Neuronal stem cell (in vitro differentiated cells): ENCODE data around the gene CSNK1D.
A peak's percentile ranks its signal among the peaks of the same experiment; 100 is the strongest.

ENCODE experiments used
- DNase-seq: peaks from one replicate; pipeline ENCODE4 v3.0.0-alpha.2; 2013; ENCODE audit warnings: low spot score
- H2AFZ ChIP-seq: one replicate; pipeline ENCODE4 v1.6.1; 2013; ENCODE audit warnings: mild to moderate bottlenecking, low read length, inconsistent platforms
- H2AK5ac ChIP-seq: 2 replicates; pipeline ENCODE4 v1.6.1; 2013; ENCODE audit warnings: low read depth, mild to moderate bottlenecking, inconsistent platforms, low read length, moderate library complexity, mixed read lengths
- H2BK120ac ChIP-seq: 2 replicates; pipeline ENCODE4 v1.6.1; 2013; ENCODE audit warnings: low read depth, mild to moderate bottlenecking, inconsistent platforms, low read length, moderate library complexity, mixed read lengths
- H2BK12ac ChIP-seq: one replicate; pipeline ENCODE4 v1.6.1; 2013; ENCODE audit warnings: low read length, inconsistent platforms
- H2BK15ac ChIP-seq: 2 replicates; pipeline ENCODE4 v1.6.1; 2013; ENCODE audit warnings: mild to moderate bottlenecking, low read length, inconsistent platforms, mixed read lengths
- H2BK5ac ChIP-seq: one replicate; pipeline ENCODE4 v1.6.1; 2013; ENCODE audit warnings: inconsistent platforms, mild to moderate bottlenecking, low read length, moderate library complexity
- H3K14ac ChIP-seq: one replicate; pipeline ENCODE4 v1.6.1; 2013; ENCODE audit warnings: low read length, inconsistent platforms
- H3K18ac ChIP-seq: 2 replicates; pipeline ENCODE4 v1.6.1; 2013; ENCODE audit warnings: low read length, inconsistent platforms
- H3K23ac ChIP-seq: 2 replicates; pipeline ENCODE4 v1.6.1; 2013; ENCODE audit warnings: low read depth, mild to moderate bottlenecking, mixed read lengths, low read length, inconsistent platforms; ENCODE audit not compliant: poor library complexity
- H3K27ac ChIP-seq: replicated peaks from 3 replicates; pipeline ENCODE4 v1.5.1; 2013; ENCODE audit warnings: low read length, inconsistent platforms
- H3K27me3 ChIP-seq, 3 experiments: 2 replicates each; pipeline ENCODE4 v1.6.1; 2013; ENCODE audit warnings: low read length in 3 of 3, mild to moderate bottlenecking in 2 of 3, inconsistent platforms in 1 of 3, low read depth in 1 of 3, mixed read lengths in 1 of 3, moderate library complexity in 1 of 3; ENCODE audit not compliant: control insufficient read depth in 3 of 3, insufficient read depth in 3 of 3
- H3K36me3 ChIP-seq, 2 donors: replicated peaks in 1 of 2; 2 replicates each; pipeline ENCODE4 v1.6.1; 2013; ENCODE audit warnings: low read length in 2 of 2; ENCODE audit not compliant: control insufficient read depth in 2 of 2, insufficient read depth in 2 of 2
- H3K4ac ChIP-seq: 2 replicates; pipeline ENCODE4 v1.6.1; 2013; ENCODE audit warnings: inconsistent platforms, mild to moderate bottlenecking, low read length, moderate library complexity
- H3K4me1 ChIP-seq, 2 donors: 1 replicate in 1 of 2; 2 replicates in 1 of 2; pipeline ENCODE4 v1.6.1; 2013; ENCODE audit warnings: low read length in 2 of 2, low read depth in 1 of 2; ENCODE audit not compliant: control insufficient read depth in 2 of 2, insufficient read depth in 1 of 2
- H3K4me2 ChIP-seq: one replicate; pipeline ENCODE4 v1.6.1; 2013; ENCODE audit warnings: mild to moderate bottlenecking, low read length, inconsistent platforms; ENCODE audit not compliant: insufficient read depth, poor library complexity, severe bottlenecking
- H3K4me3 ChIP-seq, 2 donors: 2 replicates each; pipeline ENCODE4 v1.5.1; 2013; ENCODE audit warnings: low read length in 2 of 2, mild to moderate bottlenecking in 2 of 2, inconsistent platforms in 1 of 2, moderate library complexity in 1 of 2
- H3K79me1 ChIP-seq: one replicate; pipeline ENCODE4 v1.6.1; 2013; ENCODE audit warnings: low read depth, mild to moderate bottlenecking, inconsistent platforms, low read length, moderate library complexity
- H3K9ac ChIP-seq: one replicate; pipeline ENCODE4 v1.6.1; 2013; ENCODE audit warnings: mild to moderate bottlenecking, low read depth, low read length, inconsistent platforms; ENCODE audit not compliant: poor library complexity
- H3K9me3 ChIP-seq, 2 donors: replicated peaks in 1 of 2; 2 replicates each; pipeline versions ENCODE3 to v1.6.1; 2013; ENCODE audit warnings: low read length in 2 of 2, mild to moderate bottlenecking in 2 of 2, inconsistent platforms in 1 of 2, low read depth in 1 of 2, mixed read lengths in 1 of 2, moderate library complexity in 1 of 2; ENCODE audit not compliant: control insufficient read depth in 2 of 2, insufficient read depth in 1 of 2
- H4K8ac ChIP-seq: one replicate; pipeline ENCODE4 v1.6.1; 2013; ENCODE audit warnings: low read depth, mild to moderate bottlenecking, inconsistent platforms, low read length, moderate library complexity
- H4K91ac ChIP-seq: one replicate; pipeline ENCODE4 v1.6.1; 2013; ENCODE audit warnings: low read length, low read depth, mild to moderate bottlenecking, inconsistent platforms; ENCODE audit not compliant: poor library complexity
- WGBS, 2 donors: extraction: QIAGEN DNeasy Blood & Tissue Kit; methylation state at CpG; one replicate each; pipeline ENCODE4 v1.1.7; 2013; ENCODE audit warnings: missing lambda C conversion rate in 2 of 2, mixed read lengths in 1 of 2; ENCODE audit not compliant: insufficient read length in 2 of 2, insufficient replicate concordance in 1 of 2; ENCODE audit errors: extremely low coverage in 2 of 2; 5-methylcytosine and 5-hydroxymethylcytosine counted together

CSNK1D gene

DNA sequence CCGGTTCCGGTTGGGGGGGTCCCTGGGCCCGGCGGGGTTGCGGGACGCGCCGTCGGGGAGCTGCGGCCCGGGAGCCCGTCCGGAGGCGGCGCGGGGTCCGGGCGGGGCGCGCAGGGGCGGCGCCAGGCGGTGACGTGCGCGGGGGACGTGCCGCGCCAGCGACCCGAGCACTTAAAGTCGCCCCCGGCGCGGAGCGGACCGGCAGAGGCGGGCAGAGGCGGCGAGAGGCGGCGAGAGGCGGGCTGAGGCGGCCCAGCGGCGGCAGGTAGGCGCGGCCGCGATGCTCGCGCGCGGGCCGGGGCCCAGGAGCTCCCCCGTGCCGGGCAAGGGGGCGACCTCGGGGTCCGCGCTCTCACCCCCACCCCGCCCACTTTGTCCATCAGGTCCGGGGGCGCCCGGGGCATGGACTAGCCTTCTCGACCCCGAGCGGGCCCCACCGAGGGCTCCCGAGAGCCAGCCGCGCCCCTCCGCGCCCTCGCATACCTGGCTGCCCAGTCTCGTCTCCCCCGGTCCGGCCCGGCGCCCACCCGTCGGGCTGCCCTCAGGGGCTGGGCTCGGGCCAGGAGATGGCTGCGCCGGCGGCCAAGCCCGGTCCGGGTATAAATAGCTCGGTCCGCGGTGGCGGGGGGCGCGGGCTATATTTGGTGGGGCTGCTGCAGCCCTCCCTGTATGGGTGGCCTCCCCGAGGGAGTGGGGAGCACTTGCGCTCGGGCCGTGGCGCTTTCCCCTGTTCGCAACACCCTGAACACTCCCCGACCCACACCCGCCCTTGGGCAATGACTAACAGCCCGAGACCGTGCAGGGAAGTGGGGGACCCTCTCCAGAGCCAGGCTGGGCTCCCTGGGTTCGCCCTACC, 44.4 kb downstream of the CSNK1D start, which contains the start of gene SLC16A3:
Gene SLC16A3 (plus strand): TSS at position 201 of the 856 bp plus-strand sequence. CDS start 6,967 bp downstream, outside the sequence.
- Histone ChIP-seq H4K8ac (no peak within 1 kb of the TSS), H4K91ac (no peak within 1 kb of the TSS), H3K36me3 (no peaks in the 10 kb centered on the region), H2AFZ (peak within 1 kb of the TSS; percentile 46), H3K4ac (peak within 1 kb of the TSS; percentile 44), H3K14ac (peak within 1 kb of the TSS; percentile 79), H2BK5ac (peak within 1 kb of the TSS; percentile 13), H3K4me1 (peaks cover 12 to 13% of the 10 kb centered on the region in 2 donors), H3K27ac (no peak within 1 kb of the TSS), H2BK12ac (peak within 1 kb of the TSS; percentile 49), H3K18ac (peak within 1 kb of the TSS; percentile 95), H2BK120ac (peak within 1 kb of the TSS; percentile 19), H3K79me1 (no peaks in the 10 kb centered on the region), H3K27me3 (peaks cover 21 to 50% (median 50%) of the 10 kb centered on the region in 3 experiments), H2BK15ac (peak within 1 kb of the TSS; percentile 96), H3K4me3 (peak within 1 kb of the TSS; percentile 17 to 68), H3K9me3 (peaks cover 0 to 3% of the 10 kb centered on the region in 2 donors), H3K9ac (peak within 1 kb of the TSS; percentile 84), H3K4me2 (peak within 1 kb of the TSS; percentile 62), H2AK5ac (peak within 1 kb of the TSS; percentile 94), H3K23ac (peak within 1 kb of the TSS; percentile 98)
- no peak for DNase-seq
- no CpG with 5 or more reads among the region's 105 CpGs for WGBS, 2 donors

DNA sequence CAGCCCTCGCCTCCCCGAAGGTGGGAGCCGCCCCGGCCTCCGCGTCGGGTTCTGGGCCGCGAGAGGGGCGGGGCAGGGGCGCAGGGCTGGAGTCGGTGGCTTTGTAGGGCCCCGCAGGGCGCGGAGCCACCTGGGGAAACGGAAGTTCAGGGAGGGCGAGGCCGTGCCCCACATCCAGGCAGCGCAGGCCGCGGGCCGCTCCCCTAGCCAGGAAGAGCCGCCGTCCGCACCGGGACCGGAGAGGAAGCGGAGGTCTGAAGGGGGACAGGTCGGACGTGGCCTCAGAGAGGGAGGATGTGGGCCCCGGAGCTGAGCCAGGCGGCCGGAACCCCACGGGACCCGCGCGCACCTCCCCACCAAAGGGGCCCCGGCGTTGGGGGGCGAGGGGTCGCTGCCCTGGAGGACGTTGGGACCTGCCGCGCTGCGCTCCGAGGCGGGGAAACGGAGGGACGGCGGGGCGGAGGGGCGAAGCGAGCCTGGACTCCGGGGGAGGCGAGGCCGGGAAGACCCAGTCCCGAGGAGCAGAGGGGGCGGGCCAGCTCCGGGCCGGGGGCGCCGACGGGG, 45.1 kb downstream of the CSNK1D start:
- peak overlapping the region; percentile 73 for H3K23ac ChIP-seq
- H2AFZ ChIP-seq: peak overlapping the region; percentile 46
- H3K4me1 ChIP-seq: peaks cover 12 to 13% of the 10 kb centered on the region in 2 donors
- H3K9ac ChIP-seq: peak overlapping the region; percentile 84
- no peaks in the 10 kb centered on the region for H3K79me1 ChIP-seq
- H3K4me2 ChIP-seq: peak overlapping the region; percentile 31
- peak overlapping the region; percentile 17 to 65 for H3K4me3 ChIP-seq
- H2AK5ac ChIP-seq: peak overlapping the region; percentile 94
- DNase-seq: no peak
- H4K8ac ChIP-seq: no peak overlapping the region
- peak overlapping the region; percentile 64 for H2BK15ac ChIP-seq
- H3K18ac ChIP-seq: peak overlapping the region; percentile 95
- WGBS, 2 donors: no CpG with 5 or more reads among the region's 63 CpGs
- H3K14ac ChIP-seq: no peak overlapping the region
- peak overlapping the region; percentile 37 for H3K4ac ChIP-seq
- H3K36me3 ChIP-seq: no peaks in the 10 kb centered on the region
- no peak overlapping the region for H3K27ac ChIP-seq
- H4K91ac ChIP-seq: no peak overlapping the region
- H3K27me3 ChIP-seq: peaks cover 21 to 50% (median 50%) of the 10 kb centered on the region in 3 experiments
- no peak overlapping the region for H2BK120ac ChIP-seq
- peak overlapping the region; percentile 13 for H2BK5ac ChIP-seq
- H3K9me3 ChIP-seq: peaks cover 0 to 3% of the 10 kb centered on the region in 2 donors
- H2BK12ac ChIP-seq: no peak overlapping the region

DNA sequence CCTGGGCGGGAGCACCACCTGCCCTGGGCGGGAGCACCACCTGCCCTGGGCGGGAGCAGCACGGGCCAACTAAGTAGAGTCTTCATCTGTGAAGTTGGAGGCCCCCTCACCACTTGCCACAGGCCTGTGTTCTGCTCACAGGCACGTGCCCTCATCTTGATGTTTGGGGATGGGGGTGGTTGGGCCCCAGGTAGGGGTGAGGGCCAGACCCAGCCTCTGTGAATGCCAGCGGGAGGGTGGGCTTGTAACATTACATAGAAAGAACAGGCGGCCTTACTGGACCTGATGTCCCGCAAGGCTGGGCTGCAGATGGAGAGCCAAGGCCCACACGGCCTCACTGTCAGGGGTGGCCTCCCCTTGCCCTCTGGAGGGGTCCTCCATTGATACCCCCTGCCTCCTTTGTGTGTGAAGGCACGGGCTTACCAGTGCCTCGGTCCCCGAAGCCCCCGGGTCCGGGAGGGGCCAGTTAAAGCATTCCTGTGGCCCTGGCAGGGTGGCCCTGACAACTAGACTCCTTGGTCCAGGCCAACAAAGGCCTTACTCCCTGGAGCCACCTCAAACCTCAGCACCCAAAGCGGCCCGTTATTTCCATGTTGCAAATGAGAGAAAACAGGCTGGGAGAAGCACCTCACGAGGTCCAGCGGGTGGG, 45.7 kb downstream of the CSNK1D start:
- no peak overlapping the region for H3K4me2 ChIP-seq
- H2BK120ac ChIP-seq: no peak overlapping the region
- no peak overlapping the region for H2BK5ac ChIP-seq
- H3K4ac ChIP-seq: no peak overlapping the region
- no peak overlapping the region for H3K4me3 ChIP-seq
- WGBS, 2 donors: no CpG with 5 or more reads among the region's 18 CpGs
- H3K23ac ChIP-seq: no peak overlapping the region
- H3K27me3 ChIP-seq: peaks cover 21 to 50% (median 50%) of the 10 kb centered on the region in 3 experiments
- H2BK15ac ChIP-seq: peak overlapping the region; percentile 96
- H3K36me3 ChIP-seq: no peaks in the 10 kb centered on the region
- peak overlapping the region; percentile 49 for H2BK12ac ChIP-seq
- no peak overlapping the region for H3K27ac ChIP-seq
- H3K14ac ChIP-seq: peak overlapping the region; percentile 79
- H2AK5ac ChIP-seq: peak overlapping the region; percentile 93
- no peak overlapping the region for H4K8ac ChIP-seq
- peak overlapping the region; percentile 72 for H3K18ac ChIP-seq
- no peaks in the 10 kb centered on the region for H3K79me1 ChIP-seq
- H3K4me1 ChIP-seq: peaks cover 12 to 13% of the 10 kb centered on the region in 2 donors
- peak overlapping the region; percentile 46 for H2AFZ ChIP-seq
- DNase-seq: no peak
- H4K91ac ChIP-seq: no peak overlapping the region
- peaks cover 0 to 3% of the 10 kb centered on the region in 2 donors for H3K9me3 ChIP-seq
- H3K9ac ChIP-seq: no peak overlapping the region
